GM10266 (cell line): Measurements from ENCODE around the gene FAM120C.

Experiments
- DNase-seq: peaks from one replicate; pipeline ENCODE4 v3.0.0; 2012; ENCODE audit errors: extremely low spot score
- CTCF ChIP-seq: IDR thresholded peaks from 2 replicates; pipeline ENCODE4 v1.5.1; 2012; ENCODE audit warnings: mild to moderate bottlenecking, low read depth; ENCODE audit not compliant: control insufficient read depth, insufficient read depth; ENCODE audit errors: missing control alignments

Gene FAM120C

GRCh38 chrX:54087661-54088060, 95.4 kb downstream of the FAM120C start:
- DNase-seq, result no peak
- TF ChIP-seq CTCF, result no peak

DNA sequence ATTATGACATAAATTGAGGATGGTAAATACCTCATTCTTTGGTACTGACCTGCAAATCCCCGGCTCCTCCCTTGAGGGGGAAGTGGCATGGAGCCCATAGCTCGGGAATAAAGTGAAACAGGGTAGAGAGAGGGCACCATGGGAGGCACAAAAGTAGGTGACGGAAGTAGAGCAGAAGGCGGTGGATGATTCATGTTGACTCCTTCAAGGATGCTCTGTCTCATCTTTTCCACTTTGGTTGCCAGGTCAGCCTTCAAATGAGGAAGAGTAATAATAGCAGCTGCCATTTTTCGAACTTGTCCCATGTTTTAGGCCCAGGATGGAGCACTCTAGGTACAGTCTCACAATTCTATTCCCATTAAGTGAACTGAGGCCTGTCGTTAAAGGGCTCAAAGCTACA, 97.4 kb downstream of the FAM120C start:
- DNase-seq, result no peak

DNA sequence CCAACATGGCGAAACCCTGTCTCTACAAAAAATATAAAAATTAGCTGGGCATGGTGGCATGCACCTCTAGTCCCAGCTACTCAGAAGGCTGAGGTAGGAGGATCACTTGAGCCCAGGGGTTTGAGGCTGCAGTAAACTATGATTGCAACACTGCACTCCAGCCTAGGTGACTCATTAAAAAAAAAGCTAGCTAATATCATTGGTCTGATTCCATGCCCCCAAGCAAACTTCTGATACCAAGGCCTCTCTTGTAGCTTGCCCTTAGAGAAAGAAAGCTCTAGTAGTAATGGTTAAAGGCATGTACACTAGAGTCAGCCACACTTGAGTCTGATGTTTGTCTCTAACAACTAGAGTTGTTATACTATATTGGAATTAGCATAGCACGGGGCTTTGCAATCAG, 106.2 kb downstream of the FAM120C start:
- no peak for TF ChIP-seq CTCF
- no peak for DNase-seq

More for the DNA sequence above, 97.4 kb downstream of the FAM120C start:
- TF ChIP-seq CTCF, result no peak

- TF ChIP-seq CTCF, result no peak
- no peak for DNase-seq
Observed at GRCh38 chrX:54074826-54075225, 108.2 kb downstream of the FAM120C start.

DNA sequence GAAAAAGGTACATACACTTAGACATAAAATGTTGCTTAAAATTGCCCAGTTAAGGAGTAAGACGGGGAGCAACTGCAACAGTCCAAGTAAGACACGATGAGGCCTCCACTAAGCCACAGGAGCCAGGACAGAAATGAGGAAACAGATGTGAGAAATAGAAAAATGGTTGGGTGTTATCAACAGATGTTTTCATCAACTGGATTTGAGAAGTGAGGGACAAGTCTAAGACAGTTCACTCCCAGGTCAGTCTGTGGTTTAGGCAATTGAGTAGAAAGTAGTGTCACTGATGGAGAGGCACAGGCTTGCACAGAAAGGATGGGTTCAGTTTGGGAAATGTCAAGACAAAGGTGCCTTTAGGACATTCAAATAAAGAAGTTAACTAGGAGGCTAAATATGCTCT, 115.3 kb downstream of the FAM120C start:
- DNase-seq, result no peak
- TF ChIP-seq CTCF, result no peak

DNA sequence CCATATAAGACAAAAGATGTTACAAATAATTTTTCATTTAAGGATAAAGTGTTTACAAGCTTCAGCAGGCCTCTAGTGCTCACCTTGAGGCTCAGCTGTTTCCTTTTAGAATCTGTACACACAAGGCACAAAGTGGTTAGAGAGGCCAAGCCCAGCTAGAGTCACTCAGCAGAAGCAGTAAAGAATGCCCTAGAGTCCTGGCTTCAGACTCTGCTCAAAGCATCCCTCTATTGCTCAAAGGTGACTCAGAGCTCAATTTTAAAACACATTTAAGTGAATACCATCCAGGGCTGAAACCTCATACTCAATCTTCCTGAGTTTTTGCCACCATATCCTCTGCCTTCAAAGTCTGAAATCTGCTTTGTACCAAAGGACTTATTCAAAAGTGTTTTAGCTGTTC, 116.2 kb downstream of the FAM120C start:
- DNase-seq, result no peak
- no peak for TF ChIP-seq CTCF

DNA sequence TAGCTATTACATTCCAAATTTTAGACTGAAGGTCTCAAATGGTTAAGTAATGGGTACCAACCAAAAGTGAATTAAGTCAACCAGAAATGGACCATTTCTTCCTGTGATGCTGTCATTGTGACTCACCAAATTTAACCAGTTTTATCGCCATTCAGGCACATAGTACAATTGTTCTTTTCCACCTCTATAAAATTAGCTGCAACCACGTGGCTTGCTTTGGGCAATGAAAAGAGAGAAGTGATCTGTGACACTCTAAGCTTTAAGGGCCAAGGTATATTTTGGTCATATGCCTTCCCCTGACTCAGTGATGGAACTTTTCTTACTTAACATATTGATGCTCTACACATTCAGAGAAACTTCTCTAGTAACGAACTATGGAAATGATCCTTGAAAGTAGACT, 118.5 kb downstream of the FAM120C start:
- no peak for TF ChIP-seq CTCF
- no peak for DNase-seq
